SK-N-SH treated with all-trans-retinoic acid at 6 μM for 48 hours (cell line): ENCODE data around the gene TRIP6.

Experiments used
- ATAC-seq: fragments of 200-7000 bp; cut with Tn5 transposase; 3 replicates; pipeline ENCODE4 v1.9.1; 2020; ENCODE audit warnings: mild to moderate bottlenecking, moderate library complexity
- ARNTL ChIP-seq: fragments of 450-650 bp; formaldehyde crosslinking; IDR thresholded peaks from 2 replicates; pipeline ENCODE4 v1.5.0; 2020; ENCODE audit warnings: low read depth, mild to moderate bottlenecking, moderate library complexity, borderline replicate concordance
- CREB5 ChIP-seq: fragments of 250-450 bp; sonication (Bioruptor Pico); IDR thresholded peaks from 2 replicates; pipeline ENCODE4 v1.5.1; 2020; ENCODE audit warnings: low read depth, mild to moderate bottlenecking, moderate library complexity
- CSDC2 ChIP-seq: fragments of 250-450 bp; sonication (Bioruptor Pico); IDR thresholded peaks from 2 replicates; pipeline ENCODE4 v1.5.0; 2020; ENCODE audit warnings: mild to moderate bottlenecking, moderate library complexity
- ESRRG ChIP-seq: fragments of 250-450 bp; sonication (Bioruptor Pico); IDR thresholded peaks from 2 replicates; pipeline ENCODE4 v1.6.1; 2021; ENCODE audit warnings: mild to moderate bottlenecking
- GLIS3 ChIP-seq: fragments of 250-450 bp; sonication (Bioruptor Pico); IDR thresholded peaks from 2 replicates; pipeline ENCODE4 v1.5.0; 2020; ENCODE audit warnings: mild to moderate bottlenecking, moderate library complexity
- OSR1 ChIP-seq: fragments of 250-450 bp; sonication (Bioruptor Pico); IDR thresholded peaks from 2 replicates; pipeline ENCODE4 v1.8.0; 2022; ENCODE audit warnings: moderate library complexity, mild to moderate bottlenecking, inconsistent platforms
- POU6F1 ChIP-seq: fragments of 250-450 bp; sonication (Bioruptor Pico); IDR thresholded peaks from 2 replicates; pipeline ENCODE4 v1.8.0; 2021; ENCODE audit warnings: low read depth, mild to moderate bottlenecking, moderate library complexity, borderline replicate concordance
- PPARA ChIP-seq: fragments of 250-450 bp; sonication (Bioruptor Pico); IDR thresholded peaks from 2 replicates; pipeline ENCODE4 v1.5.0; 2020; ENCODE audit warnings: mild to moderate bottlenecking, borderline replicate concordance
- RARB ChIP-seq: fragments of 250-450 bp; sonication (Bioruptor Pico); IDR thresholded peaks from 2 replicates; pipeline ENCODE4 v1.8.0; 2021; ENCODE audit warnings: mild to moderate bottlenecking, moderate library complexity
- TCF4 ChIP-seq: fragments of 250-450 bp; sonication (Bioruptor Pico); IDR thresholded peaks from 2 replicates; pipeline ENCODE4 v1.8.0; 2021; ENCODE audit warnings: mild to moderate bottlenecking, moderate library complexity, borderline replicate concordance
- TOX ChIP-seq: fragments of 250-450 bp; sonication (Bioruptor Pico); IDR thresholded peaks from 2 replicates; pipeline ENCODE4 v1.8.0; 2021; ENCODE audit warnings: mild to moderate bottlenecking, moderate library complexity, borderline replicate concordance
- ZFP3 ChIP-seq: fragments of 250-450 bp; sonication (Bioruptor Pico); IDR thresholded peaks from 2 replicates; pipeline ENCODE4 v1.5.0; 2020; ENCODE audit warnings: mild to moderate bottlenecking, moderate library complexity
- ZNF565 ChIP-seq: fragments of 450-650 bp; formaldehyde crosslinking; conservative IDR thresholded peaks from 2 replicates; pipeline ENCODE4 v1.5.0; 2020; ENCODE audit warnings: low read depth, mild to moderate bottlenecking, moderate library complexity
- ZNF70 ChIP-seq: fragments of 450-650 bp; formaldehyde crosslinking; IDR thresholded peaks from 2 replicates; pipeline ENCODE4 v1.5.0; 2020; ENCODE audit warnings: mild to moderate bottlenecking, moderate library complexity
- ZNF8 ChIP-seq: fragments of 450-650 bp; formaldehyde crosslinking; IDR thresholded peaks from 2 replicates; pipeline ENCODE4 v1.5.0; 2020; ENCODE audit warnings: mild to moderate bottlenecking, moderate library complexity
- TF ChIP-seq, protein P1 (sequence below): fragments of 250-450 bp; sonication (Bioruptor Pico); IDR thresholded peaks from 2 replicates; pipeline ENCODE4 v1.5.0; 2020; ENCODE audit warnings: mild to moderate bottlenecking, moderate library complexity
- TF ChIP-seq, protein P2 (sequence below): fragments of 250-450 bp; sonication (Bioruptor Pico); IDR thresholded peaks from 2 replicates; pipeline ENCODE4 v1.8.0; 2020; ENCODE audit warnings: mild to moderate bottlenecking, moderate library complexity, borderline replicate concordance

The TRIP6 gene

GRCh38 chr7:100861616-100861985 is 5.6 kb upstream of the TRIP6 start:
- ATAC-seq: no peak
- TF ChIP-seq POU6F1 (CRISPR knock-in tag) (no peak), ZNF70 (CRISPR knock-in tag) (no peak), ZNF8 (no peak), OSR1 (CRISPR knock-in tag) (no peak), ESRRG (CRISPR knock-in tag) (no peak), ZFP3 (CRISPR knock-in tag) (no peak), ARNTL (CRISPR knock-in tag) (no peak), ZNF565 (CRISPR knock-in tag) (no peak), GLIS3 (CRISPR knock-in tag) (no peak), CSDC2 (no peak), RARB (CRISPR knock-in tag) (no peak), PPARA (CRISPR knock-in tag) (no peak), CREB5 (CRISPR knock-in tag) (no peak)

DNA sequence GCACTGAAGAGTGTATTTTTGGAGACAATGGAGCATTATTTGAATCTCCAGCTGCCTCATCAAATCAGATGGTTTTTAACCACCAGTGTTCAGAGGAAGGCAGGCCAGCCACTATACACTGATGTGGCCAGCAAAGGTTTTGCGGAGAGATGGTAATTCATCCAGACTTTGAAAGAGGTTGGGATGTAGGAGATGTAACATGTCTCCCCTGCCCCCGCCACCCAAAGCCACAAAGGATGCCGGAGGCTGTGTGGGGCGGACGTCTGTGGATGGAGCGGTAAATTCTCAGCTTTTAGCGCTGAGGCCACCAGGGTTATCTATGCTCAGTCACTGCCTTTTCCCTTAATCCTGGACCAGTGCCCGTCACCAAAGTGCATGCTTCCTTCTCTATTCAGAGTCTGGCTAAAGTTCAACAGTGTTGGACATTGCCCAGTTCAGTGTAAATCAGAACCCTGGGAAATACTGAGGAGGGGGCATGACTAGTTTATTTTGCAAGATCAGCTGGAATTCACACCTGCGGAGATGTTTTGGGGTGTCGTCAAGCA is 3.7 kb upstream of the TRIP6 start:
- TF ChIP-seq PPARA (CRISPR knock-in tag) (no peak), ZFP3 (CRISPR knock-in tag) (peak; percentile 33; the same call in 1 of the 2 replicates)
- ATAC-seq: peak; percentile 3; the same call in 2 of the 3 replicates

DNA sequence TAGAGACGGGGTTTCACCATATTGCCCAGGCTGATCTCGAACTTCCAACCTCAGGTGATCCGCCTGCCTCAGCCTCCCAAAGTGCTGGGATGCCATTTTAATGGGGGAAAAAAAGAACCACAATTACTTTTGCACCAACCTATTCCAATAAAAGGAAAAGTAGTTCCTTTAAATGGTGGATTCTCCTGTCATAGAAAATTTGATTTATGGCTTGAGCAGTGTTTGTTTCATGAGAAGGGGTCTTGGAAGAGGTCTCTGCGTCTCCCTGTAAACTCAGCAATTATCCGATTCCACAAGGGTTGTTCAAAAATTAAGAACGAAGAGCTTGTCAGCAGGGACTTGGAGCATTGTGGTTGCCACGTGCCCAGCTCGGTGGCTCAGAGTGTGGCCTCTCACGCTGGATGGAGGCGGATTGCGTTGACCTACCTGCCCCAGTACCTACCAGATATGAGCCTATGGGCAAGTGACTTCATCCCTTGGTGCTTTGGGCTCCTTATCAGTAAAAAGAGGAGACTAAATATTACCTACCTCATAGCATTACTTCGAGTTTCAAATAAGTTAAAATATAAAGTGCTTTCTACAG is 2.8 kb upstream of the TRIP6 start:
- TF ChIP-seq RARB (CRISPR knock-in tag): no peak
- TF ChIP-seq, protein P1, sequence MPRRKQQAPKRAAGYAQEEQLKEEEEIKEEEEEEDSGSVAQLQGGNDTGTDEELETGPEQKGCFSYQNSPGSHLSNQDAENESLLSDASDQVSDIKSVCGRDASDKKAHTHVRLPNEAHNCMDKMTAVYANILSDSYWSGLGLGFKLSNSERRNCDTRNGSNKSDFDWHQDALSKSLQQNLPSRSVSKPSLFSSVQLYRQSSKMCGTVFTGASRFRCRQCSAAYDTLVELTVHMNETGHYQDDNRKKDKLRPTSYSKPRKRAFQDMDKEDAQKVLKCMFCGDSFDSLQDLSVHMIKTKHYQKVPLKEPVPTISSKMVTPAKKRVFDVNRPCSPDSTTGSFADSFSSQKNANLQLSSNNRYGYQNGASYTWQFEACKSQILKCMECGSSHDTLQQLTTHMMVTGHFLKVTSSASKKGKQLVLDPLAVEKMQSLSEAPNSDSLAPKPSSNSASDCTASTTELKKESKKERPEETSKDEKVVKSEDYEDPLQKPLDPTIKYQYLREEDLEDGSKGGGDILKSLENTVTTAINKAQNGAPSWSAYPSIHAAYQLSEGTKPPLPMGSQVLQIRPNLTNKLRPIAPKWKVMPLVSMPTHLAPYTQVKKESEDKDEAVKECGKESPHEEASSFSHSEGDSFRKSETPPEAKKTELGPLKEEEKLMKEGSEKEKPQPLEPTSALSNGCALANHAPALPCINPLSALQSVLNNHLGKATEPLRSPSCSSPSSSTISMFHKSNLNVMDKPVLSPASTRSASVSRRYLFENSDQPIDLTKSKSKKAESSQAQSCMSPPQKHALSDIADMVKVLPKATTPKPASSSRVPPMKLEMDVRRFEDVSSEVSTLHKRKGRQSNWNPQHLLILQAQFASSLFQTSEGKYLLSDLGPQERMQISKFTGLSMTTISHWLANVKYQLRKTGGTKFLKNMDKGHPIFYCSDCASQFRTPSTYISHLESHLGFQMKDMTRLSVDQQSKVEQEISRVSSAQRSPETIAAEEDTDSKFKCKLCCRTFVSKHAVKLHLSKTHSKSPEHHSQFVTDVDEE (CRISPR knock-in tag): no peak
- TF ChIP-seq ZNF70 (CRISPR knock-in tag): no peak
- TF ChIP-seq ARNTL (CRISPR knock-in tag): no peak
- TF ChIP-seq, protein P2, sequence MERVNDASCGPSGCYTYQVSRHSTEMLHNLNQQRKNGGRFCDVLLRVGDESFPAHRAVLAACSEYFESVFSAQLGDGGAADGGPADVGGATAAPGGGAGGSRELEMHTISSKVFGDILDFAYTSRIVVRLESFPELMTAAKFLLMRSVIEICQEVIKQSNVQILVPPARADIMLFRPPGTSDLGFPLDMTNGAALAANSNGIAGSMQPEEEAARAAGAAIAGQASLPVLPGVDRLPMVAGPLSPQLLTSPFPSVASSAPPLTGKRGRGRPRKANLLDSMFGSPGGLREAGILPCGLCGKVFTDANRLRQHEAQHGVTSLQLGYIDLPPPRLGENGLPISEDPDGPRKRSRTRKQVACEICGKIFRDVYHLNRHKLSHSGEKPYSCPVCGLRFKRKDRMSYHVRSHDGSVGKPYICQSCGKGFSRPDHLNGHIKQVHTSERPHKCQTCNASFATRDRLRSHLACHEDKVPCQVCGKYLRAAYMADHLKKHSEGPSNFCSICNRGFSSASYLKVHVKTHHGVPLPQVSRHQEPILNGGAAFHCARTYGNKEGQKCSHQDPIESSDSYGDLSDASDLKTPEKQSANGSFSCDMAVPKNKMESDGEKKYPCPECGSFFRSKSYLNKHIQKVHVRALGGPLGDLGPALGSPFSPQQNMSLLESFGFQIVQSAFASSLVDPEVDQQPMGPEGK: no peak
- no peak for TF ChIP-seq TCF4 (CRISPR knock-in tag)
- no peak for TF ChIP-seq ZNF565 (CRISPR knock-in tag)

GRCh38 chr7:100865372-100865911 is 1.7 kb upstream of the TRIP6 start:
- no peak for TF ChIP-seq ESRRG (CRISPR knock-in tag)
- no peak for TF ChIP-seq CREB5 (CRISPR knock-in tag)
- TF ChIP-seq TOX (CRISPR knock-in tag): no peak
- TF ChIP-seq OSR1 (CRISPR knock-in tag): no peak
- TF ChIP-seq ZFP3 (CRISPR knock-in tag): no peak
- TF ChIP-seq PPARA (CRISPR knock-in tag): no peak
- no peak for TF ChIP-seq ZNF8
- no peak; the same call in 2 of the 3 replicates for ATAC-seq

More for the DNA sequence above, 2.8 kb upstream of the TRIP6 start:
- ATAC-seq: no peak
